Right lobe of liver (tissue), 4 donors: Measurements from ENCODE around the gene OR13C3.

Experiments used
- POLR2A ChIP-seq: fragments of 450-650 bp; IDR thresholded peaks from one replicate; pipeline ENCODE4 v1.6.1; 2017; ENCODE audit warnings: antibody characterized with exemption, mild to moderate bottlenecking
- TF ChIP-seq, protein P1 (sequence below), 4 donors: fragments of 200-600 bp in 3 of 4; fragments of 450-650 bp in 1 of 4; IDR thresholded peaks; one replicate each; pipeline versions ENCODE4 v1.5.1 to v1.8.0; 2016 to 2022; ENCODE audit warnings: antibody characterized with exemption in 4 of 4, mild to moderate bottlenecking in 2 of 4
- donor health status: DM: no; HTN: no; CAD: no.
- donor health status: DM: no; HTN: no; CAD: no.
- donor health status: DM: no; HTN: yes; CAD: no.

DNA sequence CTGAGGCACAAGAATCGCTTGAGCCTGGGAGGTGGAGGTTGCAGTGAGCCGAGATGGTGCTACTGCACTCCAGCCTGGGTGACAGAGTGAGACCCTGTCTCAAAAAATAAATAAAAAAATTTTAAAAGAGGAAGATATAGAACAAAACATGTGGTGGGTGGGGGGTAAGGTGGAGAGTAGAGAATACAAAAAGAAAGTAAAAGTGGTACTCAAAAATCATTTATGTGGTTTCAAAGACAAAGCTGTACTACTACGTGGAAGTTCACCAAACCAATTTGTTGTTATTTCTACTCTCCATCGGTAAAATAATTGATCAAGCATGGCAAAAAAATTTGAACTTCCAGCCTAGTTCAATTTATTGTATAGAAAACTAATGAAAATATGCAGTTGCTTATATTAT is 8.0 kb upstream of the OR13C3 start:
- TF ChIP-seq, protein P1, sequence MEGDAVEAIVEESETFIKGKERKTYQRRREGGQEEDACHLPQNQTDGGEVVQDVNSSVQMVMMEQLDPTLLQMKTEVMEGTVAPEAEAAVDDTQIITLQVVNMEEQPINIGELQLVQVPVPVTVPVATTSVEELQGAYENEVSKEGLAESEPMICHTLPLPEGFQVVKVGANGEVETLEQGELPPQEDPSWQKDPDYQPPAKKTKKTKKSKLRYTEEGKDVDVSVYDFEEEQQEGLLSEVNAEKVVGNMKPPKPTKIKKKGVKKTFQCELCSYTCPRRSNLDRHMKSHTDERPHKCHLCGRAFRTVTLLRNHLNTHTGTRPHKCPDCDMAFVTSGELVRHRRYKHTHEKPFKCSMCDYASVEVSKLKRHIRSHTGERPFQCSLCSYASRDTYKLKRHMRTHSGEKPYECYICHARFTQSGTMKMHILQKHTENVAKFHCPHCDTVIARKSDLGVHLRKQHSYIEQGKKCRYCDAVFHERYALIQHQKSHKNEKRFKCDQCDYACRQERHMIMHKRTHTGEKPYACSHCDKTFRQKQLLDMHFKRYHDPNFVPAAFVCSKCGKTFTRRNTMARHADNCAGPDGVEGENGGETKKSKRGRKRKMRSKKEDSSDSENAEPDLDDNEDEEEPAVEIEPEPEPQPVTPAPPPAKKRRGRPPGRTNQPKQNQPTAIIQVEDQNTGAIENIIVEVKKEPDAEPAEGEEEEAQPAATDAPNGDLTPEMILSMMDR (IDR thresholded peaks at IDR 0.05) = no peak
- no peak for TF ChIP-seq POLR2A
